ENCODE results near the gene ATG16L2.

- TF ChIP-seq POLR2AphosphoS5 (IDR thresholded peaks at IDR 0.05; ENCODE audit: low read length) (peak; percentile 95), NR2C2 (IDR thresholded peaks at IDR 0.05; ENCODE audit: borderline replicate concordance, control insufficient read depth, insufficient read length, low read depth) (no peak), EP300 (IDR thresholded peaks at IDR 0.05; ENCODE audit: borderline replicate concordance in 1 of 2, control insufficient read depth in 1 of 2, low read depth in 2 of 2, low read length in 2 of 2) (0 out of 4 replicates have a peak, but pooled peaks of 1 of the 2 experiments have one; percentile 2), POLR2A (IDR thresholded peaks at IDR 0.05; ENCODE audit: low read depth, low read length) (peak; percentile 94), HCFC1 (IDR thresholded peaks at IDR 0.05; ENCODE audit: low read length) (peak; percentile 51), CTCF (IDR thresholded peaks at IDR 0.05 in 2 of 3, conservative IDR thresholded peaks at IDR 0.05 in 1 of 3; ENCODE audit: control insufficient read depth in 2 of 3, extremely low read depth in 1 of 3, insufficient read depth in 1 of 3, low read depth in 3 of 3, low read length in 3 of 3) (no peak), YY1 (IDR thresholded peaks at IDR 0.05; ENCODE audit: low read depth, low read length) (no peak), HDAC6 (IDR thresholded peaks at IDR 0.05; ENCODE audit: unreplicated experiment) (peak; percentile 81)
Observed at GRCh38 chr11:72813740-72814285, 398 bp upstream of the ATG16L2 start.
